Activated CD8-positive, alpha-beta memory T cell treated with anti-CD3 and anti-CD28 coated beads, Interleukin-2, amount 10 ng/mL, durations not matched to agents 7 days and 5 days (primary cell): ENCODE measurements around the gene DTWD1. TPM values are rescaled to one million over a fixed set of nuclear protein-coding genes. Genes with fewer than 3 reads are reported as not detected.
"Not testable (repeated sequence)": the region's sequence is repeated elsewhere in the genome, so short reads cannot be mapped to it uniquely, and the experiment has no call there.

Source experiments
- ATAC-seq: fragments of 150-1000 bp; cut with Tn5 transposase; one replicate; pipeline ENCODE4 v1.10.0; 2021; ENCODE audit warnings: moderate library complexity
- CTCF ChIA-PET: fragments of 350-600 bp; sonication (Branson Sonifier 250); formaldehyde crosslinking; loops from one replicate; lab custom pipeline; 2021; ENCODE audit warnings: antibody characterized with exemption; lab: Charles Lee
- DNase-seq: peaks from one replicate; pipeline ENCODE4 v3.0.0-alpha.2; 2020
- H3K27ac Mint-ChIP-seq: one replicate; pipeline ENCODE4 v1.8.0; 2021; ENCODE audit warnings: mild to moderate bottlenecking, mixed read lengths
- H3K27me3 Mint-ChIP-seq: one replicate; pipeline ENCODE4 v1.8.0; 2021; ENCODE audit warnings: mixed read lengths
- H3K36me3 Mint-ChIP-seq: one replicate; pipeline ENCODE4 v1.8.0; 2021; ENCODE audit warnings: mild to moderate bottlenecking, mixed read lengths
- H3K4me1 Mint-ChIP-seq: one replicate; pipeline ENCODE4 v1.8.0; 2021; ENCODE audit warnings: mixed read lengths
- H3K4me3 Mint-ChIP-seq: one replicate; pipeline ENCODE4 v1.8.0; 2021; ENCODE audit warnings: mild to moderate bottlenecking, moderate library complexity, mixed read lengths
- H3K9me3 Mint-ChIP-seq: one replicate; pipeline ENCODE4 v1.8.0; 2022; ENCODE audit warnings: low read depth, mixed read lengths
- total RNA-seq, 2 experiments: library from RNA; stranded (reverse); gene quantifications; one replicate each; pipeline ENCODE4 v1.2.3, GENCODE V29; 2021

Gene DTWD1
- total RNA-seq, 2 experiments from 2014 or later: 14.1 to 16.9 TPM

- H3K4me1 Mint-ChIP-seq, ATAC-seq, H3K4me3 Mint-ChIP-seq, H3K27ac Mint-ChIP-seq, CTCF ChIA-PET, DNase-seq, H3K9me3 Mint-ChIP-seq, H3K36me3 Mint-ChIP-seq, H3K27me3 Mint-ChIP-seq: not testable (repeated sequence)
Measured at GRCh38 chr15:49702982-49703381, 82.1 kb downstream of the DTWD1 start.

Other genes starting within 250 kb of the DTWD1 start
- not detected for gene FGF7, start 197.8 kb upstream of the DTWD1 start, total RNA-seq
- gene FAM227B, start 230 bp upstream of the DTWD1 start, total RNA-seq: 1 to 10 TPM; 2.4 to 3.3 TPM